HG02870 (cell line): Measurements from ENCODE around the gene ARG2.

Source experiments
- ATAC-seq: cut with Tn5 transposase; IDR thresholded peaks from one replicate; pipeline ENCODE4 v1.9.1; 2021; ENCODE audit warnings: mild to moderate bottlenecking, moderate library complexity; ENCODE audit not compliant: unreplicated experiment

Gene ARG2

DNA sequence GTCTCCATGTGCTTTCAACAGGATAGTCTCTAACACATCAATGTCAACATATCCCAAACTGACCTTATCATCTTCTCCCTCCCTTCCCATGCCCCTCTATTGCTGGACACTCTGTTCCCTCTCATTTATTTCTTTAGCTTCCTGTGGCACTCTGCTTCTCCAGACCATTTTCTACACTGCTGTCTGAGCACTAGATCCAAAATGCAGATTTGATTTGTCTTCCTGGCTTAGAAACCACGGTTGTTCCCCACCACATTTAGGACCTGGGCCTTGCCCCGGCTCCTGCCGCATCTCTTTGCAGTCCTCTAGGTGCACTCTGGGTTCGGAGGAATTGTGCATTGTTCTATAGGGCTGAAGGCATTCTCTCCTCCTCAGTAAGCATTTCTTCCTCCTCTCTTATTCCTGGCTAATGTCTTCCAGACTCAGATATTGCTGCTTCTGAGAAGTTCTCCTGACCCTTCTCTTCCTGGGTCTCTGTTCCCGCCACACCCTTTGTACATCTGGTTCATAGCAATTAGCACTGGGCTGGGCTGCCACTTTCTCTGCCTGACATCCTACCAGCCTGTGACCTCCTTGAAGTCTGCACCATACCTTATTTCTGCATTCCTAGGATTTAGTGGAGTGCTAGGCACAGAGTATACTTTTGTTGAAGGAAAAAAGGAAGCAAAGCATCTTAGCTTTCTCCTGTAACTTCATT is 13.9 kb downstream of the ARG2 start:
- ATAC-seq: no peak

DNA sequence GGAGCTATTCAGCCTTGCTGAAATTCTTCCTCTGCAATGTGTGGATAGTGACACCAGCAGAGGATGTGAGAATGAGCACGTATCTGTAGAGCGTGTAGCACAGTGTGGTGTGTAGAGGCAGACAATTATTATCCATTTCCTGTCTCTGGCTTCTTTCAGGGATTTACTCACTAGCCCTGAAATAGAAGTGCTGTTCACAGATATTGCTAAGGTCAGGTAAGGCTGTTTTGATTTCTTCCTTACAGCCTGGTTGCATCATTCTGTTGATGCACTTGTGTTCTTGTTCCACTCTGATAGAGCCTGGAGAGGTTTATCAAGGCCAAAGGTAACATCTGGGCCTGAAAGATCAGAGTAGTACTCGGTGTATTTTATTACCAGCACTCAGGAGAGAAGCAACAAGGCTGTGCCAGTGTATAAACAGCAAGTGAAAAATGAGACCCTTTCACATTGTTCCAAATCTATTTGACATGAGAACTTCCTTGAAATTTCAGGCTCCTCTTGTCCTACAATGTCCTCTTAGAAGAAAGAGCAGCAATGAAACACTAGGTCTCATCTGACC is 16.7 kb downstream of the ARG2 start:
- ATAC-seq: peak; percentile 55

GRCh38 chr14:67638642-67639041 is 18.9 kb downstream of the ARG2 start:
- ATAC-seq: no peak

DNA sequence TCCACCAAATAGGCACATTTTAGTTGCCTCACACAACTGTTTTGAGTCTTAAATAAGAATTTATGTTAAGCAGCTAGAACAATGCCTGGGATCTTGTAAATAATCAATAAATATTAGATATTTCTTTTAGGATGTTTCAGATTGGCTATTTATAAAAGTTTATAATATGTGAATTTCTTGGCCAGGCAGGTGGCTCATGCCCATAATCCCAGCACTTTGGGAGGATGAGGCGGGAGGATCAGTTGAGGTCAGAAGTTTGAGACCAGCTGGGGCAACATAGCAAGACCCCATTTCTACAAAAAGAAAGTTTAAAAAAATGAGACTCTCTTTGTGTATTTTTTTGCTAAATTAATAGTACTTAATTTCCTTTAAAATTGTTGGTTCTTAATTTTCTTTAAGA is 21.8 kb downstream of the ARG2 start:
- no peak for ATAC-seq

- no peak for ATAC-seq
These were observed 22.4 kb downstream of the ARG2 start for GRCh38 chr14:67641902-67642749.

DNA sequence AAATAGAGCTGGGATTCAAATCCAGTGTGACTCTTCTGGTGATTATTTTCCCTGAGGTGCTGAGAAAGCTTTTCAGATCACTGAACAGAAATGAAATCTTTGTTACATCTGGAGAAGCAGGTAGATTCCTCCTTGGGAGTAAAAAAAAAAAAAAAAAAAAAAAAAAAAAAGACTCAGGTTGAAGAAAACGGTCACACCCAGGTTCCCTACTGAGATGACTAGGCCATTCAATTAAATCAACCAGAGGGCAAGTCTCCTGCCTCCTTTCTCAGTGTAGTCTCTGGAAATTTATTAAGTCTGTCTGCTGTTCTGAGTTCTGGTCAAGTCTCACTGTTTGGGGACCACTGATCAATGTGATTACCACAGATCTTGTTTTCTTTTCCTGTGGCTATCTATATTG is 24.0 kb downstream of the ARG2 start:
- ATAC-seq: no peak

- no peak for ATAC-seq
These were observed 24.7 kb downstream of the ARG2 start for GRCh38 chr14:67644428-67644827.

- ATAC-seq: no peak
These were observed 25.7 kb downstream of the ARG2 start for GRCh38 chr14:67645414-67645813.

DNA sequence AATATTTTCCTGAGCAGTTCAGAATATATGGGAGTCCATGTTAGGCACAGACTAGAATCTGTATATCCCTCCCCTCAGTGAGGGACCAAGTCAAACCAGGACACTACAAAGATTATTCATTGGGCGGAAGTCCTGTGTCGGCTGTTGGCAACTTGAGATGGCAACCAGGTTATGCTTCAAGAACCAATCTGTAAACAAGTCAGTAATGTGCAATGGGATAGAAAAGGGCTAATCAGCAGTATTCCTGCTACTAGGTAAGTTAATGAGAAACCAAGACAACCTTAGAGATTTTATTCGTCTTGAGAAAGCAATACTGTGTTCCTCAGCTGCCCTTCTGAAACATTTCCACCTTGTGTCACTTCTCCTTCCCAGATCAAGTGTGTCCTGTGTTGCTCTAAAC is 26.4 kb downstream of the ARG2 start:
- ATAC-seq: no peak

DNA sequence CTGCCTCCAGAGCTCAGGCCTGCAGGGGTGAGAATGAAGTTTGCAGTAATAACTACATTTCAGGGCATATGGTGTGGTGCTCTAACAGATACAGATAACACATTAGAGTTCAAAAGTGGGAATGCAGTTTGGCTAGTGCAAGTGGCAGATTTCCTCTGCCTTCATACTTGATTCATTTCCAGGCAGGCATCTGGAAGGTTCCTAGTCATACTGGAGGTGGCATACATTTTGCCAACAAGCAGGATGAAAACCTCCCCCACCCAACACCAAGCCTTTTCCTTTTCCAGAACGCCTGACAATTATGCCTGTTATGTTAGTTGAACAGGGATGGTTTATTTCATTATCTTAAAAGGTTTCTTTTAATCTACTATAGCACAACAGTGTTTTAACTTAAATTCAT is 30.4 kb downstream of the ARG2 start:
- no peak for ATAC-seq

DNA sequence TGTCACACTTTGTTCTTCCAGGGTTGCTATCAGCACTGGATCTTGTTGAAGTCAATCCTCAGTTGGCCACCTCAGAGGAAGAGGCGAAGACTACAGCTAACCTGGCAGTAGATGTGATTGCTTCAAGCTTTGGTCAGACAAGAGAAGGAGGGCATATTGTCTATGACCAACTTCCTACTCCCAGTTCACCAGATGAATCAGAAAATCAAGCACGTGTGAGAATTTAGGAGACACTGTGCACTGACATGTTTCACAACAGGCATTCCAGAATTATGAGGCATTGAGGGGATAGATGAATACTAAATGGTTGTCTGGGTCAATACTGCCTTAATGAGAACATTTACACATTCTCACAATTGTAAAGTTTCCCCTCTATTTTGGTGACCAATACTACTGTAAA is 31.0 kb downstream of the ARG2 start:
- no peak for ATAC-seq

- ATAC-seq: no peak
These were observed 32.5 kb downstream of the ARG2 start for GRCh38 chr14:67652189-67652588.

- ATAC-seq: no peak
These were observed 34.0 kb downstream of the ARG2 start for GRCh38 chr14:67653651-67654280.

GRCh38 chr14:67663633-67664032 is 43.9 kb downstream of the ARG2 start:
- no peak for ATAC-seq

DNA sequence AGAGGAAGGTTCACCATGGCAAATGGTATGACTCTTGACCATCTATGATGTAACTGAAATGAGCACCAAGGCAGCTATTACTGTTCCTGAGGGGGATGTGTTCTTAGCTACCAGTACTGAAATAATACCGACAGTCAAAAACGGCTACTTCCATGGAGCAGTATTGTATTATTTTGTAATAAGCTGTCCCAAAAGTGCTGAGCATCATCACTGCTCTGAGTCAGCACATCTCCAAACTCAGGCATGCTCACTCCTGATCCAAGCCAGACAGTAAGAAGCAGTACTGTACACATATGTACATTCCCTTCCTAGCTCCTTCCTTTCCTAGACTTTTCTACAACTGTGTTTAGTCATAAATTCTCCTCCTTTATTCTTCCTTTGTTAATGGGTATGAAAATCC is 46.1 kb downstream of the ARG2 start:
- ATAC-seq: no peak

- no peak for ATAC-seq
These were observed 47.2 kb downstream of the ARG2 start for GRCh38 chr14:67666750-67667449.

DNA sequence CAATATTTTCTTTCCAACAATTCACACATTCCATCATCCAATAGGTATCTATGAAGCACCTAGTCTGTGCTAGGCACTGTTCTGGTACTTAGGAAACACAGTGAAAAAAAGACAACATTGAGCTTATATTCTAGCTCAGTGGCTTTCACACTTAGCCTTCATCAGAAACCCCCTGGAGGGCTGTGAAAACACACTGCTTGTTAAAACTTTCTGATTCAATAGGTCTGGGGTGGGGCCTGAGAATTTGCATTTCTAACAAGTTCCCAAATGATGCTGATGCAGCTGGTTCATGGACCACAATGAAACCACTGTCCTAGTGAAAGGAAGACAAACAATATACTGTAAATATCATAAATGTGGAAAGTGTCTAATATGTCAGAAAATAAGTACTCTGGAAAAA is 48.8 kb downstream of the ARG2 start:
- peak; percentile 55 for ATAC-seq

DNA sequence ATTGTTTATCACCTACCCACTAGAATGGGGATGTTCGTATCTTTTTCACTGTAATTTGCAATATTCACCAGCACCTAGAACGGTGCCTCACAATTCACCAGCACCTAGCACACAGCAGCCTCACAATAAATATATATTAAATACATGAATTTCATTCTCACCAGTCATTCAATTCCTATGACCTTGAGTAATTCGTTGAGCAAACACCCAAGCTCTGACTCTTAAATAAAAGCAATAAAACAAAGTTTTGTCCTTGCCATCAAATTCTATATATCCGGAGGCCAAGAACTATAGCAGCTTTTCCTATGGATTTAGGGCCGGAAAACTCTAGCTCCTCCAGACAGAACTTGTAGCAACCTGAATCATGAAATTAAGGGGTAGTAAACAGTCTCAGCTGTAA is 53.7 kb downstream of the ARG2 start:
- ATAC-seq: no peak

DNA sequence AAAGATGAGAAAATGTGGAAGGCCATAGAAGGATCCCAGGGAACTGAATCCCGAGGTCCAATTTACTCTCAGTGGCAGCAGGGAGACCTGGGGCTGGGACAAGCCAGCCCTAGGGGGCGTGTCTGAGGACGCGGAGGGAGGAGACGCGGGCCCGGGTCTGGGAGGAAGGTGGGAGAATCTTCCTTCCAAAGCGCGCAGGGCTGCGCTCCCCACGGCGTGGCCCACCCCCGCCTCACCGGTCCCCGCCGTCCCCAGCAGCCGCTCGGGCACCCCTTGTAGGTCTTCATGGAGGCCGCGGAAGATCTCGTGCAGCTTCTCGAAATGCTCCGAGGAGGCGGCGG is 54.4 kb downstream of the ARG2 start:
- ATAC-seq: peak; percentile 61

- ATAC-seq: peak; percentile 77
These were observed 54.9 kb downstream of the ARG2 start, which contains the start of gene VTI1B for GRCh38 chr14:67674480-67675218. VTI1B (minus strand) TSS chr14:67674632; CDS start chr14:67674489, 143 bp downstream.
